ENCODE results near the gene NCOR1.
"Not testable (repeated sequence)": the region's sequence is repeated elsewhere in the genome, so short reads cannot be mapped to it uniquely, and the experiment has no call there.

Gene NCOR1

GRCh38 chr17:16214190-16215001 is 938 bp downstream of the NCOR1 start:
- DNase-seq: no peak

- DNase-seq: no peak
Measured at GRCh38 chr17:16212793-16213192, 2.5 kb downstream of the NCOR1 start.

GRCh38 chr17:16211590-16211989 is 3.7 kb downstream of the NCOR1 start:
- DNase-seq: no peak

- not testable (repeated sequence) for DNase-seq
Measured at GRCh38 chr17:16204763-16205162, 10.6 kb downstream of the NCOR1 start.

GRCh38 chr17:16202554-16203500 is 12.5 kb downstream of the NCOR1 start:
- DNase-seq: not testable (repeated sequence)

- DNase-seq: not testable (repeated sequence)
Measured at GRCh38 chr17:16201693-16202131, 13.6 kb downstream of the NCOR1 start.

- no peak for DNase-seq
Measured at GRCh38 chr17:16199093-16199492, 16.2 kb downstream of the NCOR1 start.

GRCh38 chr17:16197276-16197675 is 18.1 kb downstream of the NCOR1 start:
- DNase-seq: no peak

GRCh38 chr17:16194307-16194835 is 21.0 kb downstream of the NCOR1 start:
- not testable (repeated sequence) for DNase-seq

- no peak for DNase-seq
Measured at GRCh38 chr17:16191604-16192003, 23.7 kb downstream of the NCOR1 start.

- DNase-seq: no peak
Measured at GRCh38 chr17:16190703-16191360, 24.5 kb downstream of the NCOR1 start.

GRCh38 chr17:16189791-16190348 is 25.5 kb downstream of the NCOR1 start:
- no peak for DNase-seq

- no peak for DNase-seq
Measured at GRCh38 chr17:16187642-16188041, 27.7 kb downstream of the NCOR1 start.

GRCh38 chr17:16181581-16181980 is 33.8 kb downstream of the NCOR1 start:
- DNase-seq: no peak

- DNase-seq: no peak
Measured at GRCh38 chr17:16178836-16179235, 36.5 kb downstream of the NCOR1 start.

- DNase-seq: no peak
Measured at GRCh38 chr17:16171613-16172012, 43.7 kb downstream of the NCOR1 start.

- not testable (repeated sequence) for DNase-seq
Measured at GRCh38 chr17:16166766-16167165, 48.6 kb downstream of the NCOR1 start.

GRCh38 chr17:16158714-16159113 is 56.6 kb downstream of the NCOR1 start:
- no peak for DNase-seq

GRCh38 chr17:16155536-16155935 is 59.8 kb downstream of the NCOR1 start:
- DNase-seq: no peak

- DNase-seq: not testable (repeated sequence)
Measured at GRCh38 chr17:16152326-16152725, 63.0 kb downstream of the NCOR1 start.

- no peak for DNase-seq
Measured at GRCh38 chr17:16150251-16150856, 65.0 kb downstream of the NCOR1 start.

GRCh38 chr17:16148596-16148995 is 66.7 kb downstream of the NCOR1 start:
- DNase-seq: no peak
